K562 (cell line): ENCODE measurements around the gene GALNT13. TPM values are rescaled to one million over a fixed set of nuclear protein-coding genes. Genes with fewer than 3 reads are reported as not detected.

ENCODE experiments used
- ATAC-seq: fragments of 200-7000 bp; cut with Tn5 transposase; 3 replicates; pipeline ENCODE4 v1.9.1; 2020; ENCODE audit warnings: moderate library complexity
- BruUV-seq: library from RNA; stranded (reverse); fragments of 400-500 nt; replicated peaks from 2 replicates; lab custom pipeline; 2021; lab: Mats Ljungman, UMichigan
- CTCF ChIA-PET: fragments of 300-600 bp; formaldehyde crosslinking; extraction: SDS; loops from one replicate; lab custom pipeline; 2021; ENCODE audit warnings: low intra/inter-chr PET ratio; lab: Yijun Ruan, JAX
- POLR2A ChIA-PET: fragments of 300-600, 350-650 bp; sonication (Branson Sonifier 250); formaldehyde crosslinking; extraction: SDS; loops from one replicate; lab custom pipeline; 2021; ENCODE audit warnings: antibody characterized with exemption, inconsistent platforms; lab: Yijun Ruan, JAX
- DNase-seq, 4 experiments: peaks; one replicate each; pipeline versions ENCODE4 v3.0.0 to v3.0.0-alpha.2; 2011 to 2018; ENCODE audit warnings: low spot score in 3 of 4, mixed read lengths in 3 of 4; ENCODE audit errors: extremely low read depth in 1 of 4
- FAIRE-seq: peaks from 2 replicates; lab custom pipeline; 2011; peaks lifted over from hg19 to GRCh38; lab: Jason Lieb, UNC
- H2AFZ ChIP-seq: 2 replicates; pipeline ENCODE4 v1.6.0; 2011; ENCODE audit warnings: low read depth, low read length, control low read depth, inconsistent platforms
- H3K27ac ChIP-seq: fragments of 200-600 bp; 3 replicates; pipeline ENCODE4 v1.8.0; 2011; ENCODE audit warnings: low read depth, mild to moderate bottlenecking, control low read depth, inconsistent platforms, low read length, moderate library complexity, mixed read lengths; ENCODE audit errors: extremely low read depth
- H3K27me3 ChIP-seq, 2 experiments: fragments of 300-600 bp in 1 of 2; 2 replicates in 1 of 2; 3 replicates in 1 of 2; pipeline versions ENCODE4 v1.6.0 to v1.8.0; 2011; ENCODE audit warnings: inconsistent platforms in 2 of 2, low read length in 2 of 2, mild to moderate bottlenecking in 1 of 2, mixed read lengths in 1 of 2, moderate library complexity in 1 of 2; ENCODE audit not compliant: control insufficient read depth in 2 of 2, insufficient read depth in 2 of 2
- H3K36me3 ChIP-seq: fragments of 300-600 bp; 3 replicates; pipeline ENCODE4 v1.8.0; 2011; ENCODE audit warnings: mild to moderate bottlenecking, low read length, inconsistent platforms; ENCODE audit not compliant: control insufficient read depth, insufficient read depth
- H3K4me1 ChIP-seq, 2 experiments: fragments of 200-600 bp in 1 of 2; replicated peaks in 1 of 2; 2 replicates in 1 of 2; 3 replicates in 1 of 2; pipeline versions ENCODE4 v1.5.1 to v1.8.0; 2011; ENCODE audit warnings: inconsistent platforms in 2 of 2, low read length in 2 of 2, mild to moderate bottlenecking in 1 of 2, mixed read lengths in 1 of 2, moderate library complexity in 1 of 2; ENCODE audit not compliant: control insufficient read depth in 2 of 2, insufficient read depth in 2 of 2
- H3K4me2 ChIP-seq: 2 replicates; pipeline ENCODE4 v1.6.1; 2011; ENCODE audit warnings: low read length, control low read depth, inconsistent platforms, mixed read lengths; ENCODE audit not compliant: insufficient read depth
- H3K4me3 ChIP-seq: fragments of 200-600 bp; sonication (generic), shearing (Covaris generic); 2 replicates; pipeline ENCODE4 v1.5.1; 2016; ENCODE audit warnings: control low read depth, inconsistent platforms
- H3K79me2 ChIP-seq: fragments of 200-600 bp; 3 replicates; pipeline ENCODE4 v1.8.0; 2011; ENCODE audit warnings: low read length, inconsistent platforms; ENCODE audit not compliant: control insufficient read depth, insufficient read depth
- H3K9ac ChIP-seq, 2 experiments: 2 replicates each; pipeline versions ENCODE4 v1.6.0 to v1.6.1; 2011; ENCODE audit warnings: low read depth in 2 of 2, low read length in 2 of 2, control low read depth in 1 of 2, inconsistent platforms in 1 of 2, mild to moderate bottlenecking in 1 of 2, mixed read lengths in 1 of 2; ENCODE audit not compliant: insufficient read depth in 1 of 2
- H3K9me1 ChIP-seq: one replicate; pipeline ENCODE4 v1.6.0; 2011; ENCODE audit warnings: inconsistent platforms, mild to moderate bottlenecking, low read length, moderate library complexity; ENCODE audit not compliant: control insufficient read depth, insufficient read depth
- H3K9me3 ChIP-seq: replicated peaks from 2 replicates; pipeline ENCODE4 v1.5.1; 2011; ENCODE audit warnings: low read depth, low read length, inconsistent platforms; ENCODE audit not compliant: control insufficient read depth, insufficient read depth
- H4K20me1 ChIP-seq: replicated peaks from 2 replicates; pipeline ENCODE4 v1.6.1; 2011; ENCODE audit warnings: low read length, inconsistent platforms, mixed read lengths; ENCODE audit not compliant: control insufficient read depth, insufficient read depth
- CC2D1A ChIP-seq: fragments of 450-650 bp; IDR thresholded peaks from 2 replicates; pipeline ENCODE4 v1.6.1; 2017; ENCODE audit warnings: mild to moderate bottlenecking
- GMEB1 ChIP-seq: fragments of 250-450 bp; sonication (Bioruptor Pico); IDR thresholded peaks from 2 replicates; pipeline ENCODE4 v1.4.0; 2020; ENCODE audit warnings: mild to moderate bottlenecking
- KDM5B ChIP-seq: fragments of 200-600 bp; sonication (generic); IDR thresholded peaks from 2 replicates; pipeline ENCODE4 v1.6.1; 2012; ENCODE audit warnings: low read depth, mild to moderate bottlenecking, moderate library complexity, low read length, control low read depth, inconsistent platforms; ENCODE audit not compliant: insufficient replicate concordance
- KHSRP ChIP-seq: fragments of 450-650 bp; IDR thresholded peaks from 2 replicates; pipeline ENCODE4 v1.6.1; 2017
- POLR2B ChIP-seq: fragments of 450-650 bp; IDR thresholded peaks from 2 replicates; pipeline ENCODE4 v1.6.1; 2018; ENCODE audit warnings: low read depth; ENCODE audit not compliant: partially characterized antibody
- ZNF253 ChIP-seq: fragments of 250-450 bp; sonication (Bioruptor Pico); conservative IDR thresholded peaks from 2 replicates; pipeline ENCODE4 v1.6.1; 2021; ENCODE audit warnings: mild to moderate bottlenecking
- ZNF407 ChIP-seq: fragments of 450-650 bp; IDR thresholded peaks from 2 replicates; pipeline ENCODE4 v1.6.1; 2016; ENCODE audit warnings: low read depth
- WGBS: fragments of 100-300 bp; shearing (Covaris generic); methylation state at CpG from one replicate; pipeline ENCODE4 v1.1.6; 2016; ENCODE audit warnings: low coverage, mixed read lengths; ENCODE audit not compliant: insufficient coverage; ENCODE audit errors: missing lambda C conversion rate; 5-methylcytosine and 5-hydroxymethylcytosine counted together
- in situ Hi-C: fragments of 300-500 bp; cut with MboI; formaldehyde crosslinking; loops from 4 replicates; pipeline ENCODE4 v1.15.0; 2018; ENCODE audit warnings: inconsistent platforms, mixed read lengths
- intact Hi-C: fragments of 100-400 bp; cut with micrococcal nuclease; formaldehyde crosslinking; loops from 2 replicates; pipeline ENCODE4 v1.14.2; 2022
- polyA plus RNA-seq, 8 experiments: library from polyadenylated mRNA; depleted of rRNA in 4 of 8; stranded (reverse) in 5 of 8; unstranded in 3 of 8; fragments of >200 nt; fragmentation: Nextera tagmentation in 2 of 8; fragmentation: Illumina TruSeq in 1 of 8; extraction: Ambion mirVana in 2 of 8; extraction: Trizol in 1 of 8; gene quantifications; 2 replicates each; pipeline versions ENCODE4 v1.2.1 to v1.2.3, GENCODE V29; 2011 to 2014; ENCODE audit warnings: inconsistent platforms in 1 of 8, missing spikeins in 1 of 8
- total RNA-seq, 7 experiments: library from RNA; depleted of rRNA in 6 of 7; stranded (reverse); fragments of >200 nt in 6 of 7; fragmentation: Illumina TruSeq in 2 of 7; extraction: Trizol in 2 of 7; gene quantifications; 2 replicates each; pipeline versions ENCODE4 v1.2.1 to v1.2.3, GENCODE V29; 2011 to 2021; ENCODE audit warnings: low replicate concordance in 1 of 7

The GALNT13 gene
- total and polyA plus RNA-seq, 9 of the 15 experiments (the other 6 are each of a cell fraction or from before 2014, with no cell fraction given), result not detected

- TF ChIP-seq KDM5B, result no peak
- ChIA-PET POLR2A (no interaction called here), CTCF (no interaction called here)
- Histone ChIP-seq H2AFZ (no peak overlapping the region), H3K9ac (no peak overlapping the region), H3K9me1 (no peaks in the 10 kb centered on the region), H3K27me3 (no peaks in the 10 kb centered on the region), H3K9me3 (no peaks in the 10 kb centered on the region), H3K4me3 (no peak overlapping the region), H4K20me1 (no peaks in the 10 kb centered on the region), H3K4me1 (no peaks in the 10 kb centered on the region), H3K79me2 (no peaks in the 10 kb centered on the region), H3K27ac (no peak overlapping the region), H3K4me2 (no peak overlapping the region), H3K36me3 (no peaks in the 10 kb centered on the region)
- FAIRE-seq (no peak), ATAC-seq (no peak), DNase-seq (no peak)
- in situ Hi-C loops, result no loop called here
- 0% methylated on average over 1 of the region's 1 CpG for WGBS
- BruUV-seq, result no TSS peak
- intact Hi-C loops, result no loop called here
Measured at GRCh38 chr2:153890576-153890975, 18.9 kb downstream of the GALNT13 start.

DNA sequence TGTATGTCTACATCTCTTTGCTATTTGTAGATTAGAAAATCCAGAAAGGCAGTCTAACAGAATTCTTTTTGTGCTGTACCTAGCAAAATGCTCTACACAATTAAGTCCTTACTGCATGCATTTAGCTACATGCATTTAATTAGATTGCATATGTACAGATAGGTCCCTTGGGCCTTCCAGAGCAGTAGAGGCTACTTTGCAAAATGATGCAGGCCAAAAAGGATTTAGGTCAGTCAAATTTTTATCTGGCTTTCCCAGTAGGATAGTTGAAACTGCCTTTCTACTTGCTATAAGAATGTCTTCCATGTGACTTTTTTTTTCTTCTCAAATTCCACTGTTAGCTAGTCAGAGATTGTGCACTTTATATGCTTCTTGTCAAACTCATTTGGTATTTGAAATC lies 19.3 kb downstream of the GALNT13 start:
- H3K36me3 ChIP-seq, result no peaks in the 10 kb centered on the region
- H3K9ac ChIP-seq, result no peak overlapping the region
- H2AFZ ChIP-seq, result no peak overlapping the region
- DNase-seq (no peak), FAIRE-seq (no peak), ATAC-seq (no peak)
- H3K9me3 ChIP-seq, result no peaks in the 10 kb centered on the region
- intact Hi-C loops (no loop called here), in situ Hi-C loops (no loop called here)
- H3K27me3 ChIP-seq, result no peaks in the 10 kb centered on the region
- no TSS peak for BruUV-seq
- H4K20me1 ChIP-seq, result no peaks in the 10 kb centered on the region
- CTCF ChIA-PET, result no interaction called here
- H3K79me2 ChIP-seq, result no peaks in the 10 kb centered on the region
- H3K4me3 ChIP-seq, result no peak overlapping the region
- H3K4me1 ChIP-seq, result no peaks in the 10 kb centered on the region
- no peak overlapping the region for H3K4me2 ChIP-seq
- H3K27ac ChIP-seq, result no peak overlapping the region
- POLR2A ChIA-PET, result no interaction called here
- H3K9me1 ChIP-seq, result no peaks in the 10 kb centered on the region
- no peak for TF ChIP-seq ZNF253 (CRISPR knock-in tag)
- TF ChIP-seq CC2D1A, result no peak
- no peak for TF ChIP-seq POLR2B
- no peak for TF ChIP-seq KHSRP
- no peak for TF ChIP-seq GMEB1
- no peak for TF ChIP-seq ZNF407
